GM12865 (cell line): ENCODE measurements around the gene PPM1H.

Source experiments
- DNase-seq: peaks from one replicate; pipeline ENCODE4 v3.0.0; 2010; ENCODE audit warnings: low read depth
- H3K4me3 ChIP-seq: 2 replicates; pipeline ENCODE4 v1.5.1; 2011; ENCODE audit warnings: mild to moderate bottlenecking, low read depth, low read length, control low read depth
- CTCF ChIP-seq: IDR thresholded peaks from 2 replicates; pipeline ENCODE4 v1.5.1; 2011; ENCODE audit warnings: low read length, control low read depth, low read depth, inconsistent platforms; ENCODE audit not compliant: insufficient read depth; ENCODE audit errors: missing control alignments

Gene PPM1H

GRCh38 chr12:62649412-62650138 is 285.4 kb downstream of the PPM1H start:
- no peak for TF ChIP-seq CTCF
- DNase-seq, result no peak
- no peak overlapping the region for H3K4me3 ChIP-seq

GRCh38 chr12:62647586-62647985 is 287.4 kb downstream of the PPM1H start:
- no peak for TF ChIP-seq CTCF
- no peak overlapping the region for H3K4me3 ChIP-seq
- no peak for DNase-seq

GRCh38 chr12:62646566-62646965 is 288.4 kb downstream of the PPM1H start:
- DNase-seq, result no peak
- TF ChIP-seq CTCF, result no peak
- no peak overlapping the region for H3K4me3 ChIP-seq

GRCh38 chr12:62643486-62643885 is 291.5 kb downstream of the PPM1H start:
- DNase-seq, result no peak
- no peak for TF ChIP-seq CTCF
- no peak overlapping the region for H3K4me3 ChIP-seq

GRCh38 chr12:62642486-62642885 is 292.5 kb downstream of the PPM1H start:
- no peak for TF ChIP-seq CTCF
- H3K4me3 ChIP-seq, result no peak overlapping the region
- DNase-seq, result no peak

- peak; percentile 80 for DNase-seq
- TF ChIP-seq CTCF, result no peak
- peak overlapping the region; percentile 36 for H3K4me3 ChIP-seq
Observed at GRCh38 chr12:62640910-62641448, 294.0 kb downstream of the PPM1H start.

GRCh38 chr12:62637679-62638078 is 297.3 kb downstream of the PPM1H start:
- DNase-seq, result no peak
- no peak overlapping the region for H3K4me3 ChIP-seq
- TF ChIP-seq CTCF, result no peak
